CD1c-positive myeloid dendritic cell (primary cell): Measurements from ENCODE around the gene TMEM53.
A peak's percentile ranks its signal among the peaks of the same experiment; 100 is the strongest.

Source experiments
- DNase-seq: peaks from one replicate; pipeline ENCODE4 v3.0.0-alpha.2; 2016; ENCODE audit errors: extremely low spot score

The TMEM53 gene

DNA sequence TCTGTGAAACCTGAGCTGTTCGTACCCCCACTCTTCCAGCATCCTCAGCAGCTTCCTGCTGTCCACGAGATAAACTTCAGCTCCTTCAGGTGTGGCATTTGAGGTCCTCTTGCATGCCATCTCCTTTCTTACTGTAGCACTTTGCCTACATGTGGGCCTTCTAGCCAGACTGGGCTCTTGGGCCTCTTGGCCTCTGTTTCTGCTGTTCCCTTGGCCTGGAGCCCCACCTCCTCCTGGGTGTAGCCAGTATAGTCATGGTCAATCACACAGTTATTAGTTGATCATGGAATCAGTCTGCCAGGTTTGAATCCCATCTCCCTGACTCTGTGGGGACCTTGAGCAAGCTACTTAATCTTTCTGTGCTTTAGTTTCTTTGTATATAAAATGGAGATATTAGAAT is 26.4 kb downstream of the TMEM53 start:
- DNase-seq = no peak

DNA sequence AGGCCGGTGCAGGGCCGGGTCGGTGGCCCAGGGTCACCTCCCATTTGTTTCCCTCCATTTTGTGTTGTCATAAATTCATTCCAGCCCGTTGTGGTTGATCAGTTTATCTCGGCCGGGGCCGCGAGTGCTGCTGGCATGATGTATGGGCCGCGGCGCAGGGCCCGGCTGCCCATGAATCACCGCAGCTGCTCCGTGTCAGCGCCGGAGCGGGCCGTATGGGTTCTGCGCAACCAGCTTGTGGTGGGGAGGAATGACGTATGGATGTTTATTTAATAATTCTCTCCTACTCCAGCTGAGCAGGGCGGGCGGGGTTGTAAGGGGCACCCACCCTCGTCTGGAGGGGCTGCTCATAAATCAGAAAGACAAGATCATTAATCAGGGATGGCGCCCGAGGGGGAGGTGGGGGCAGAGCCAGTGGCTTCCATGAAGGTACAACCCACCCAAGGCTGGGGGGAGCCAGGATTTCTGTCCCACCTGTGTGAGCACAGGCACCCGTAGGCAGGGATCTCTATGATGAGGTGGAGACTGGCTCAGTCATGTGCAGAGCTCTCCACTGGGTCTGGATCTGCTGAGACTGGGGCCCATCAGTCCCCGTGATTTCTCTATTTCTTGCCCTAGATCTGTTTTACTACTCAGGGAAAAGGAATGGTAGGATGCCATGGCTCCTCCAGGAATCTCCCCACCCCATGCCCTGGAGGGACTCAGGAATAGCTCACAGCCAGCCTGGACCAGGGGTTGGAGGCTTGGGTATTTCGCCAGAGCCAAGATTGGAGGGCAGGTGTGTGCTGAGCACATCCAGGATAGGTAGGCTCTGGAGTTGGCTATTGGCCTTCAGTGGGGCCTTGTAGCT is 27.8 kb downstream of the TMEM53 start:
- no peak for DNase-seq

DNA sequence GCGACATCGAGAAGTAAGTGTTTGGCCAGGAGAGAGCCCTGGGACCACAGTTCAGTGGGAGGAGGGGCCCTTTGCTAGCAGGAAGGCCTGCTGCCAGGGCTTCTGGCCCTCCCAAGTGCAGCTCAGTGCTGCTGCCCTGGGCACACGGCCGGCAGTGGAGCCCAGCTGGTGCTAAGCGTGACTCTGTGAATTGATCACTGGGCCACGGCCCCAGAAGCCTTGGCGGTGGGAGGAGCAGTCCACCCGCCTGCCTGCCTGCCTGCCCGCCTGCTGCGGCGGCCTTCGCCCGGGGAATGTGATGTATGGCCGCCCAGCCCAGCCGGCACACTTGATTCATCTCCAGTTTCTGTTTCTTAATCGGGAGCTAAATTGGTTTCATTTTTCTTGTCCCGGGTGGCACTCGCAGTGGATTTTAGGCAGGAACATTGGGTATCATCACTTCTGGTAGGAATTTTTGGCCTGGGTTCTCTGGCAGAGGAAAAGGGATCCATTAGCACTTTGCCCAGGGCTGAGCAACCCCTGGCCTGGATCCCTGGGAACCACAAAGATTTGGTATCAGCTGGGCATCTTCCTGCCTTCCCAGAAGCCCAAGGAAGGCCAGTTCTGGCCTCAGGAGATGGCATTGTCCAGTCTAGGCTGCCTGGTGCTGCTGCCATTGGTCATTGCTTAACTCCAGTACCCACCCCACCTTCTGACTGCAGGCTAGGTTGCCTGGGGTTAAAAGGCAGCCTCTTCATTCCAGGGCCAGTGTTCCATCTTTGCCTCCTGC is 28.6 kb downstream of the TMEM53 start:
- no peak for DNase-seq

DNA sequence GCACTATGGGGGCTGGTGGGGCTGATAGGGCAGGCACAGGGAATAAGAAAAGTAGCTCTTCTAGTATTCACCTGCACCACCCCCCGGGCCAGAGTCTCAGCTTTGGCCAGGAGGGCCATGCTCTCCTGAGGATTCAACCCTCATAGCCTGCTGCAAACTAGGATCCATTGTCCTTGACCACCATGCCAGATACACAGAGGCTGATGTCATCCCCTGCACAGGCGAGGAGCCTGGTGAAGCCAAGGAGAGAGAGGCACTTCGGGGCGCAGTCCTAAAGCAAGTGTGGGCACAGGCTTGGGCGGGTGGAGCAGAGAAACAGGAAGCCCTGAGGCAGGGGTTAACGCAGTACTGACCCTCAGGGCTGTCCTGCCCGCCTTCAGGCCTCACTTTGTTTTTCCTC is 29.5 kb downstream of the TMEM53 start:
- DNase-seq = no peak

DNA sequence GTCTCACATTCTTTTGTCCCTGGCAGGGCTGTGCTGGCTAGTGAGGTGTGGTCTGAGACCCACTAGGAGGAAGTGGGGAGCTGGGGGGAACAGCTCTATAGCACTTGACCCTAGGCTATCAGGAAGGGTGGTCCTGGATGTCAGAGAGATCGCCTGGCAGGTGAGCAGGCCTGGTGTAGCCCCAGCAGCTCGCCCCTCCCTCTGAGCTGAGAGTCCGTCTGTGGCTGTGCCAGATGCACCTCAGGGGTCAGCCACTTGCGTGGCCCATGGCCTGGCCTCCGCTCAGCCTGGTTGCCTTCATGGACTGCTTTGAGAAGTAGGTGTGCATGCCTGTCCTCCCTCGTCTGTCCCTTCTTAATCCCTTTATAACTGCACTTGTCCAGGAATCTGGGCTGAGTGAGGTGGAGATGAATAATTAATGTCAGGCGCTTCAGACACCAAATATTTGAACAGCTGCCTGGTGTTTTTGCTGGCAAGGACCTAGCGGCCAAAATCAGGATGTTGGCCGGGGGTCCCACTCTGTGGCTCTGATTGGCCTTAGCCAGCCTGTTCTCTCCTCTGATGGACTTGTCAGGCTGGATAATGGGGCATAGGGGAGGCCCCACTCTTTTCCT is 30.5 kb downstream of the TMEM53 start:
- DNase-seq = no peak

DNA sequence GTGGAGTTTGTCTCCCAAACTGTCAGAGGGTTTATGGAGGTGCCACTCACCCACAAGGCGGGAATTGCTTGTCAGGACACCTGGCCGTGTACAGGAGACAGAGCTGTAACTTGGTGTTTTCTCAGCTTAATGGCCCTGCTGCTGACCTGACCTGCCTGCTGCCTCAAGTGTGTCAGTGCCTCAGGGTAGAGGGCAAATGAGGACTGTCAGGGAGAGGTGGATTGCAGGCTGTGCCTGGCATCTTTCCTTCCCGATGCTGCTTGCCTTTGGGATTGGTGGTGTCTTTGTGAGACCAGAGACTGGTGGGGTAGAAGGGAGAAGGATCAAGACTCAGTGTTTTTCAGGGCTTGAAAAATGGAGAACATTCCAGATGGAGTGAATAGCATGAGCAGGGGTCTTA is 31.4 kb downstream of the TMEM53 start:
- no peak for DNase-seq

DNA sequence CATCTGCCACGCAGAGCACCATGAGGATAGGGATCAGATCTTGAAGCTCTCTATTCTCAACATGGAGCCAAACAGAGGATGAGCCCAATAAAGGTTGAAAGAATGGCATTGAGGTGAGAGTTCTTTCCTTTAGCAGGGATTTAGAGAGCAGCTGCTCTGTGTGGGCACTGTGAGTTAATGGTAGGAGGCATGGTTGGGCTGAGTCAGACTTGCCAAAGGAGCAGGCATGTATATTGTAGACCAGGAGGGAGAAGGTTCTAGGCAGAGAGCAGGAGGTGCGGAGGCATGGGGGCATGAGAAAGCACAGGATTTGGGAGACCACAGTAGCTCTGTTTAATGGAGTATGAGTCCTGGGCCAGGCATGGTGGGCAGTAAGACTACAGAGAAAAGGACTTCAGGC is 32.0 kb downstream of the TMEM53 start:
- no peak for DNase-seq

DNA sequence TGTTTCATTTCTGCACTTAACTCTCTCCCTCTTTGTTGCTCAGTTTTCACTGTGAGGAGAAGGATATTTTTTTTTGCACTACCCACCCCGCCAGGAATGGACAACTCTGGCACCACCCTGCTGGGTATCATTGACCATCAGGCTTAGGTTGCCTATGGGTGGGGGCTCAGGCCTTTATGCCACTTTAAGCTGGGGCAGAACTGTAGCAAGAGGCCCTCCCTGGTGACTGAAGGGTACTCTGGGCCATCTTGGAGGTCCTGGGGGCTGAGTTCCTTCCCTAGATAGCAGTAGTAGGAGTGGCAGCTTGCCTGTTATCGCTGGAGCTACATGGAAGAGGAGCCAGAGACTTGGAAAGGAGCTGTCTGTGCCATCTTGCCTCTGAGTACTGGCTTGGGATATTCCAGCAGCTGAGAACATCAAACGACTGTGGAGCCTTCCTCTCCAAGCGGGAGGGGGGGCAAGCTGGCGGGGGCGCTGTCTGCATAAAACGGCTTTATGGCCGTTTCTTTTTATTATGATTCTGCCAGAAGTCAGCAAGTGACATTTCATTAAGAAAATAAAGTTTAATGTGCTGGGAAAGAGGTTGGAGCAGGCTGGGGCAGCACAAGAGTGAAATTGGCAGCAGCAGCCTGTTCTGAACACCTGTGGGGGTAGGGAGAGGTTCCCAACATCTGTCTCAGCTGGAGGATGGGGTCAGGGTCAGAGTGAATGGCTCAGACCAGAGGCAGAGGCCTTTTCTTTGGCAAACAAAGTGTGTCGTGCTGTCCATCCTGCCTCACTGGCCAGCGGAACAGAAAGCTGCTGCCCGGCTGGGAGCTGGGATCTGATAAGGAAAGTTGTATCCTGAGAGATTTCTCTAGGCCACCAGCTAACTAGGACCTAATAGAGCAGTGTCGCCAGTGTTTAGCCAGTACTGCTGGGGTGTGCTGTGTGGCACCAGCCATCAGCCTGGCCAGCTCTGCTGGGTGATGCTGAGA is 32.9 kb downstream of the TMEM53 start:
- no peak for DNase-seq

DNA sequence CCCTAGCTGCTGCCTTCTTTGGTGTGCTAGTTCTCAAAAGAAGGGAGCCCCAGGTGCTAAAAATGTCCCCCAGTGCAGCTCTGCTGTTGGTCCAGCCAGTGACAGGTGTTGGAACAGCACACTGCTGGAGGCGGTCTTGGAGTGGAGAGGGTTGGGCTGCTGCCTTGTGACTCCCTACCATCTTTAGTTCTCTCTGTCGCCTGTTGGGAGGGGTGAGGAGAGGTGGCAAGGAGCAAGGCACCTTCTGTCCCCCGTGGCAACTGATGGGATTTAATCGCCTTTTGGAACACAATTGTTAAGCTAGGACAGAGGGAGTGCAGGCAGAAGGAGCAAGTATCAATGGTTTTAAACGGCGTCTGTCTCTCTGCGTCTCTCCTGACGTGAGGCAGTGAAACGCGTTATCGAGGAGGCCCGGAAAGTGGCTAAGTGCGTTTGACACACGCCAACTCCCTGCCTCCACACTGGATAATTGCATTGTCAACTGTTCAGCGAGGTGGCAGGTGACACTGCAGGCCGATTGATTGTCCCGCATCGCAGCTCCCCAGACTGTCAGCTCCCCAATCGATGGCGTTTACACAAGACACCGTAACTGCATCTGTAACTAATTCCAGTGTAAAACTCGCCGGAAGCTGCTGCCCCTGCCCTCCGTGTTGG is 34.0 kb downstream of the TMEM53 start:
- no peak for DNase-seq

DNA sequence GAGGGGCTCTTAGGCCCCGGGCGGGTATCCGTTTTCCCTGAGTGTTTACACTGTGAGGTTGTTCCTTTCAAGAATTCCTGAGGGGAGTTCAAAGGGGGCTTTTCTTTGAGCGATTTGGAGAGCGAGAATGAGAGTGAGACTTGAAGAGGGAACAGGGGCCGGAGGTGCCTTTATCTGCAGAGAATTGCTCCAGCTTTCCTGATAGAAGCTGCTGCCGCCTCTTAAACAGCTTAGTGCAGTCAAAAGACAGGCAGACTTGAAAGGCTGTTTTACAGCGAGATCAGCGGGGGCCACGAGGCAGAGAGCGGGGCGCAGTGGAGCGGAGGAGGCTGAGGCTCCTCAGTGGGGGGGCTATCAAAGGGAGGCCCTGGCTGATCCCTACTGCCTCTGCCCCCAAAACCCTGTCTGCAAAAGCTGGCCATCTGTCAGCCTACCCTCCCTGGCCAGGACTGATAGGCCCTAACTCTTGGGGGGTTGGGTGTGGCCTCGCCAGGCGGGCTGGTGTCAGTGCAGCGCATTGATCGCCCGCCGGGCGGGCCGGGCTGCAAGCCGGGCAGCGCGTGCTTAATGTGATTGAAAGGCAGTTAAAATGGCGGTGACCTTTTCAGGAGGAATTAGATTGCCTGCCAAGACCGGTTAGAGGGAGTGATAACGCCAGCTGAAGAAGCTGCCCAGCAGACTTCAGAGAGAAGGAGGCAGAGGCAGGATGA is 36.4 kb downstream of the TMEM53 start:
- no peak for DNase-seq

DNA sequence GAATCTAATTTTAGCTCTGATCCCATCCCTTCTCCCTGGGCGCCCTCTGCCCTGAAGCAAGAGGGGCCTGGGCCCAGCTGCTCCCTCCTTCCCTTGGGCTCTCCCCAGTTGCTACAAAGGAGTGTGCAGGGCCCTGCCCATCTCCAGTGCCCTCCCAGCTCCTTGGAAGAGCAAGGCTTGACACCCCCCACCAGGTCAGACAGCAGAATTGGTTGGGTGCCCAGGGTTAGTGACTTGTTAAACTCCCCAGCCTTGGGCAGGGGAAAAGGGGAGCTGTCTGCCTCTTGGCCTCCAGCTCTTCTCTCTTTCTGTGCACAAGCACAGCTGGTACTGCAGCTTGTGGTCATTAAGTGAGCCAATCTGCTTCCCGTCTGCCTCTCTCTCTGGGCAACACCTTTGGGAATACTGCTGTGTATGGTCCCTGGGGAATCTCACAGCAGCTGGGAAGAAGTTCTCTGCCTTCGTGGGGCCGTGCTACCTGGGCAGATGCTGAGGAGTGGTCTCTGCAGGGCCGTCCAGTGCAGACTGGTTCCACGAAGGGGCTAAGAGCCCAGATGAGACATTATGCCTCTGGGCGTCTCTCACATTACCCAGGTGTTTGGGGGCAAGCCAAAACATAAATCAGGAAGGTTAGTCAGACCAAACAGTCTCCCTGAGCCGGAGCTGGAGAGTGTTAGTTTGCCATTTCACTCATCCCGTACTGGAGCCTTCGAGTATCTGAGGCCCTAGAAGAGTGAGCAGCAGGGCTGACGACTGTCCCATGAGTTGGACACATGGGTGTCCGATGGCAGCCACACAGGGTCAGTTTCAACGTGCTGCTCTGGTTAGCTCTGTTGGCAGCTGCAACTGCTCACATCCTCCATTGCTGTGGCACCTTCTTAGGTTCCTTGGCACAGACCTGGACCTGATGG is 37.3 kb downstream of the TMEM53 start:
- no peak for DNase-seq

DNA sequence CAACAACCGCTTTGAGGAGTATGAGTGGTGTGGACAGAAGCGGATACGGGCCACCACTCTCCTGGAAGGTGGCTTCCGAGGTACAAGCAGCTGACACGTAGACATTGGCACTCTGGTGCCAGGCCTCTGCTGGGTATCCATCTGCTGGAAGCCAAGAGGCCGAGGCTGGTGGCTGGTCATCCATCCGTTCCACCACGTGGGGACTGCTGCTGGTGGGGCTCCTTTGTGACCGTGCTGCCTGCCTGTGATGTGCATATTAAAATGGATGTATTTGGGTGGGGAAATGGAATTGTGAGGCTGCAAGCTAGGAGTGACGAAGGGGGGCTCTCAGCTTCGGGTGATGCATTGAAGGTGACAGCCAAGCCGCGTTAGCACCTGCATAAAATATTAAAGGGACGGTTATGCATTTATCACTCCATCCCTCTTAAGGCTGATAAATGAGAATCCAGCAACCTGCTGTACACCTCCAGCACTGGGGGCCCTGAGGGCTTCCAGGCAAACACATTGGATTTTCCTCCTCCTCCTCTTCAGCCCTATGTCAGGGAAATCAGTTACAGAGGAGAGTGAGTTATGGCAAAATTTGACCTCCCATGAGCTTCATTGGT is 38.1 kb downstream of the TMEM53 start:
- DNase-seq = no peak

DNA sequence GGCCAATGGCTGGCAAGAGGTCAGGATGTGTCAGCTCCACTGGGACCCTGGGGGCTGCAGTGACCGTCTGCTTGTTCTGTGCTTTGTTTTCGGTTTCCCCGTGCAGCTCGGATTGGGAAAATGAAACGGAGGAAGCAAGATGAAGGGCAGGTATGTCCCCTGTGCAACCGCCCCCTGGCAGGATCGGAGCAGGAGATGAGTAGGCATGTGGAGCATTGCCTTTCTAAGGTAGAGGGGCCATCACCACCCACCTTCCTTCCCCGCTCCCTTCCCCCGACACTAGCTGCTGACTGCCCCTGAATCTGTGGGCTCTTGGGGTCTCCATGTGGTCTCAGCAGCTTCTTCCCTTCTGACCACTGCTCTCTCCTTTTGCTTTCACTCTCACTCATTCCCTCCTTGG is 38.8 kb downstream of the TMEM53 start:
- no peak for DNase-seq

DNA sequence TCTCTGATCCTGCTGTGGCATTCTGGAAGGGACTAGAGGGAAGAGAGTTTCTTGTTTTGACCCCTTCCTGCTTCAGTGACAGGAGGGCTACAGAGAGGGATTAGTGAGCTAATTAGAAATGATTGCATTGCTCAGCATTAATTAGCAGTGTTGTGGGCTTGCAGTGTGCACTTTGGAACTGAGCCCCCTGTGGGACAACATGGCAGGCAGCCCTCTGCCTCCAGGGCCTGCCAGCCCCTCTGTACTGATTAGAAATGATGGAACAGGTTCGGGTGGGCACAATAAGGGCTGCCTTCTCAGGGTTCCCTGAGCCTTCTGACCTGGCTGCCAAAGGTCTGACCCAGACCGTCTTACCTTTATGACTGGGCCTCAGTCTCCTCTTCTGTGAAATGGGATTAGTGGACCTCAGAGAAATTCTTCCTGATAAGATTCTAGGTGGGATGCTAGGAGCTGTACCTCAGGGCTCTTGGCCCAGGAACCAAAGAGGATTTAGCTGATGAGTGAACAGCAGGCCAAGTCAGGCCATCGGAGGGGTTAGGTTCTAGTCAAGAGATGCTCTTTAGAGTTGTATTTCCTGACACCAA is 39.6 kb downstream of the TMEM53 start:
- DNase-seq = no peak

DNA sequence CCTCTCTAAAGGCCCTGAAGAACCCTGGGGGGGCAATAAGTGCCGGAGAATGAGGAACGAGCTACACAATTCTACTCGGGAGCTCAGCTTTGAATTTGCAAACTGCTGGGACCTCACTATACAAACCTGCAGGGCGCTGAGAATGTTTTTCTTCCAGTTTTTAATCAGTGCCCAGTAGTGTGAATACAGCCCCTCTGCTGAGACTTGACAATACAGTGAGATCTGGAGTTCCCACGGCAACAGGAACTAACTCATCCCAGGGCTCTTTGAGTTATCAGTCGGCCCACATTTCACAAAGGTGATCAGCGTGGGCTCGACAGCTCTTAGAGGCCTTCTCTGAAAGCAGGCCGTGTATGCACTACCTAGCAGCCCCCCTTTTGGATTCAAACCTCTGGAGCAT is 41.7 kb downstream of the TMEM53 start:
- DNase-seq = no peak

DNA sequence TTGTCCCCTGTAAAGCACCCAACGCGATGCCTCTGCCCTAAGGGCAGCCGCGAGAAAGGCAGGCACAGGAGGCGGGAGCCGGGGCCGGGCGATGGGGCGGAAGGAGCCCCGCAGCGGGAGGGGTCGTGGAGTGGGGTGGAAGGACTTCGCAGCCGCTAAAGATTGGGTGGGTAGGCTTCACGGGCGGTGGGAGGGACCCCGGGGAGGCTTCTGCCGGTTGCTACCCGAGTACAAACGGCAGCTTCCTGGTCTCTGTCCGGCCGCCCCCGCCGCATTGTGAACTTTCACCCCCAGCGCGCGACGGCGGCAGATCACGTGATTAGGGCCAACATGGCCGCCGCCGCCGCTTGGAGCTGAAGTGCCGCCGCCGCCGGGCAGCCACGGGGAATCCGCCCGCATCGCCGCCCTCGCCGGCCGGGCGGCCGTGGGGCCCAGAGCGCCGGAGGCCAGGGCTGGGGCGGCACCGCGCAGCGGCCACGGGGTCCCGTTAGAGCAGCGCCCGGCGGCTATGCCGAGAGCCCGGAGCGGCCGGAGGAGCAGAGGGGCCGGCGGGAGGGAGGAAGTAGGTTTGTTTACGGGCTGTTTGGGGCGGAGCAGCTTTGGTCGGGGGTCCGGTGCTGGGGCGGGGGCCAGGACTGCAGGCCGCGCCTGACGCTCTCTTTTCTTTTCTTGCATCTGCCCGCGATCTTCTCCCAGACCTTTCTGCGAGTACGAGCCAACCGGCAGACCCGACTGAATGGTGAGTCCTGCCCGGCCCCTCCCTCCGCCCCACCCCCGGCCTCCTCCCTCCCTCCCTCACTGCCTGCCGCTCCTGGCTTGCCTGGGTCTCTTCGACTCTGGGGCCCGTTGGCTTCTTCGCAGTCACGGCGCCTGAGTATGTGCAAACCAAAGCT is 42.4 kb downstream of the TMEM53 start:
- DNase-seq = peak; percentile 95

DNA sequence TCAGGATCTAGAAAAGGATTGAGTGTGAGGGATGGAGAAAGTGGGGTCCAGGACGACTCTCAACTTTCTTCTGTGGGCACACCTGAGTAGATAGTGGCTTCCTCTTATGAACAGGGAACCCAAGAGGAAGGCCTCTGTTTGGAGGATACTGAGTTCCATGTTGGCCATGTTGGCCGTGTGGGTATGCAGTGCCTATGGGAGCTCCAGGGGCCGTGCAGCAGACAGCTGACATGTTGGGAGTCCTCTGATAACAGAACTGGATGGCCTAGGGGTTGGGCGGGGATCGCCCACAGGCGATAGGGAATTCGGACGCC is 43.0 kb downstream of the TMEM53 start:
- DNase-seq = no peak

DNA sequence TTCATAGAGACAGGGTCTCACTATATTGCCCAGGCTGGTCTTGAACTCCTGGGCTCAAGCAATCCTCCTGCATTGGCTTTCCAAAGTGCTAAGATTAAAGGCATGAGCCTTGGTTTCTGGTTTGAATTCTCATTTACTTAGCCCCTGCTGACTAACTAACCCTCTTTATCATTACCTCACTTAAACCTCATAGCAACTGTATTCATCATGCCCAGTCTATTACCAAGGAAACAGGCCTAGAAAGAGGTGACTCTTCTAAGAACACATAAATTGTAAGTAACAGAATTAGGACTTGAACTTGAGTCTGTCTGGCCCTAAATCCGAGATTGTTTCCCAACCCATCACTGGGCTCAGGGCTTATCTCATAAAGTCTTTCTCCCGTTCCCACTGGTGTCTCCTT is 44.2 kb downstream of the TMEM53 start:
- DNase-seq = no peak
